ENCODE data around the gene ACOT7.

DNA sequence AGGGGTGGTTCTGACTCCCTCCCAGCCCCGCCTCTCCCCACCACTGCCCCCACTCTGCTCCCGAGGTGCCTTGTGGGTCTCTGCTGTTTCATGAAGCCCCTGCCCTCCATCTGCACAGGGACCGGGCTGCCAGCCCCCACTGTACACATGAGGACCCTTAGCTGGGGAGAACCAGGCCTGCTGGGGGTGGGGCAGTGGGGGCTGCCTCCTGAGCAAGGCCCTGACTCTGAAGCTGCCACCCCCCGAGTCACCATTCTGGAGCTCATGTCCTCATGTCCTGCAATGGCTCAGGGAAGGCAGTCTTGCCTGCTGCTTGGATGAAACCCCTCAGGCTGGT, 141.2 kb downstream of the ACOT7 start:
- TF ChIP-seq, protein P1, sequence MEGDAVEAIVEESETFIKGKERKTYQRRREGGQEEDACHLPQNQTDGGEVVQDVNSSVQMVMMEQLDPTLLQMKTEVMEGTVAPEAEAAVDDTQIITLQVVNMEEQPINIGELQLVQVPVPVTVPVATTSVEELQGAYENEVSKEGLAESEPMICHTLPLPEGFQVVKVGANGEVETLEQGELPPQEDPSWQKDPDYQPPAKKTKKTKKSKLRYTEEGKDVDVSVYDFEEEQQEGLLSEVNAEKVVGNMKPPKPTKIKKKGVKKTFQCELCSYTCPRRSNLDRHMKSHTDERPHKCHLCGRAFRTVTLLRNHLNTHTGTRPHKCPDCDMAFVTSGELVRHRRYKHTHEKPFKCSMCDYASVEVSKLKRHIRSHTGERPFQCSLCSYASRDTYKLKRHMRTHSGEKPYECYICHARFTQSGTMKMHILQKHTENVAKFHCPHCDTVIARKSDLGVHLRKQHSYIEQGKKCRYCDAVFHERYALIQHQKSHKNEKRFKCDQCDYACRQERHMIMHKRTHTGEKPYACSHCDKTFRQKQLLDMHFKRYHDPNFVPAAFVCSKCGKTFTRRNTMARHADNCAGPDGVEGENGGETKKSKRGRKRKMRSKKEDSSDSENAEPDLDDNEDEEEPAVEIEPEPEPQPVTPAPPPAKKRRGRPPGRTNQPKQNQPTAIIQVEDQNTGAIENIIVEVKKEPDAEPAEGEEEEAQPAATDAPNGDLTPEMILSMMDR (IDR thresholded peaks at IDR 0.05): no peak
- no peak for TF ChIP-seq EP300 (IDR thresholded peaks at IDR 0.05; ENCODE audit: low read depth)

Data from transverse colon (tissue), 3 donors.